GM21367 (cell line): ENCODE data around the gene PQBP1.
"Not testable (repeated sequence)": the region's sequence is repeated elsewhere in the genome, so short reads cannot be mapped to it uniquely, and the experiment has no call there.

Experiments used
- ATAC-seq: cut with Tn5 transposase; IDR thresholded peaks from one replicate; pipeline ENCODE4 v1.9.1; 2021; ENCODE audit not compliant: unreplicated experiment

PQBP1 gene

GRCh38 chrX:48897625-48898306 lies at the start of gene PQBP1, which contains the start of gene TIMM17B:
PQBP1 (plus strand) TSS chrX:48897930; CDS start chrX:48898510, 580 bp downstream.
TIMM17B (minus strand) TSS chrX:48897768; CDS start chrX:48897749, 19 bp downstream.
- ATAC-seq = peak; percentile 91

DNA sequence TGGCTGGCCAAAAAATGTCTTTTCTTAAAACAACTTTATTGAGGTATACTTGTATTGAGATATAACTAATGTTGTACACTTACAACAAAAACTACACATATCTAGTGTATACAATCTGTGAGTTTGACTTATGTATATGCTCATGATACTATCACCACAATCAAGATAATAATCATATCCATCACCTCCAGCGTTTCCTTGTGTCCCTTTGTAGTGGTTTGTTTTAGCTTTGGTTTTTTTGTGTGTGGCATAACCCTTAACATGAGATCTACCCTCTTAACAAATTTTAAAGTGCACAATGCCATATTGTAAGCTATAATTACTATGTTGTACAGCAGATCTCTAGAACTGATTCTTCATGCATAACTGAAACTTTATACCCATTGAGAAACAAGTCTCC lies 48.9 kb upstream of the PQBP1 start:
- ATAC-seq = no peak

DNA sequence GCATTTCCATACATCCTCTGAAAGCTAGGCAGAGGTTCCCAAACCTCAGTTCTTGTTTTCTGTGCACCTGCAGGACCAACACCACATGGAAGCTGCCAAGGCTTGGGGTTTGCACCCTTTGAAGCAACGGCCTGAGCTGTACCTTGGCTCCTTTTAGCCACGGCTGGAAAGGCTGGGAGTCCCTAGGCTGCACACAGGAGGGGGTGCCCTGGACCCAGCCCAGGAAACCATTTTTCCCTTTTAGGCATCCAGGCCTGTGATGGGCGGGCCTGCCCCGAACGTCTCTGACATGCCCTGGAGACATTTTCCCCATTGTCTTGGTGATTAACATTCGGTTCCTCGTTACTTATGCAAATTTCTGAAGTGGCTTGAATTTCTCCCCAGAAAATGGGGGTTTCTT lies 44.9 kb upstream of the PQBP1 start:
- no peak for ATAC-seq

GRCh38 chrX:48853494-48853893 lies 44.2 kb upstream of the PQBP1 start:
- ATAC-seq = not testable (repeated sequence)

GRCh38 chrX:48854121-48854804 lies 43.5 kb upstream of the PQBP1 start:
- ATAC-seq = not testable (repeated sequence)

GRCh38 chrX:48854898-48855297 lies 42.8 kb upstream of the PQBP1 start:
- ATAC-seq = no peak

DNA sequence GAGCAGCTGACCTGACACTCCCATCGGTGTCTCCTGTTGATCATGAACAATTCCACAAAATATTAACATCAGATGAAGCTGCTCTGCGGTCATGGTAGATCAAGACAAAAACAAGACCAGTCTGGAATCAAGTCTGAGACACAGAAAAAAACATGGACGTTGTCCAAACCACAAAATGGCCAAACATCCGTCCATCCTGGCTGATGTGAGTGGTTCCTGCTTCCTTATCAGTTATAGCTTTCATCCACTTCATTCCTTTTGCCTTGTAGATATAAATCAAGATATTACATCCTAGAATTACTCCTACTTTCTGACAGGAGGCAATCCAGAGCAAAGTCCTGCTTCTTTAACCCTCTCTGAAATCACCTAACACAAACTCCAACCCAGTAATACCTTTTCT lies 33.5 kb upstream of the PQBP1 start:
- no peak for ATAC-seq

GRCh38 chrX:48872017-48872416 lies 25.7 kb upstream of the PQBP1 start:
- not testable (repeated sequence) for ATAC-seq

DNA sequence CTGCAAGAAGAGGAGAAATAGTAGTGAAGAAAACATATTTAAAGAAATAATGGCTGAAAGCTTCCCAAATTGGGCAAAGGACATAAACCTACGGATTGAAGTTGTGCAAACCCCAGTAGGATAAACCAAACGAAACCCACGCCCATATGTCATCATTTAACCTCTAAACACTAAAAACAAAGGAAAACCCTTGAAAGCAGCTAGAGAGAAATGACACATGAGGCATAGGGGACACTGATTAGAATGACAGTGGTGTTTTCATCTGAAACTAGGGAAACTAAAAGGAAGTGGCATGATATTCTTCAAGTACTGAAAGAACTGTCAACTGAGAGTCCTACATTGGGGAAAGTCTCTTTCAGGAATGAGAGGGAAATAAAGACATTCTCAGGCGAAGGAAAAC lies 20.8 kb upstream of the PQBP1 start:
- not testable (repeated sequence) for ATAC-seq

GRCh38 chrX:48883729-48884128 lies 14.0 kb upstream of the PQBP1 start:
- ATAC-seq = no peak

DNA sequence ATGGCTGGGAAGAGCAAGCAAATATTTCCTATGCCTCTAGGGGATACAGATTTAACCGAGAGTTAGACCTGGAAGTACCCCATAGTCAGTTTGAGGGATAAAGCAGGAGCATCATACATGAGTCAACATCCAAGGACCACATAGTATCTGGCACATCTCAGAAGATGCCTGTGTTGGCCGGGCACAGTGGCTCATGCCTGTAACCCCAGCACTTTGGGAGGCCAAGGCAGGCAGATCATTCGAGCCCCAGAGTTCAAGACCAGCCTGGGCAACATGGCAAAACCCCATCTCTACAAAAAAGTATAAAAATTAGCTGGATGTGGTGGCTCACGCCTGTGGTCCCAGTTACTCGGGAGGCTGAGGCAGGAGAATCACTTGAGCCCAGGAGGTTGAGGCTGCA lies 11.1 kb upstream of the PQBP1 start:
- ATAC-seq = not testable (repeated sequence)

DNA sequence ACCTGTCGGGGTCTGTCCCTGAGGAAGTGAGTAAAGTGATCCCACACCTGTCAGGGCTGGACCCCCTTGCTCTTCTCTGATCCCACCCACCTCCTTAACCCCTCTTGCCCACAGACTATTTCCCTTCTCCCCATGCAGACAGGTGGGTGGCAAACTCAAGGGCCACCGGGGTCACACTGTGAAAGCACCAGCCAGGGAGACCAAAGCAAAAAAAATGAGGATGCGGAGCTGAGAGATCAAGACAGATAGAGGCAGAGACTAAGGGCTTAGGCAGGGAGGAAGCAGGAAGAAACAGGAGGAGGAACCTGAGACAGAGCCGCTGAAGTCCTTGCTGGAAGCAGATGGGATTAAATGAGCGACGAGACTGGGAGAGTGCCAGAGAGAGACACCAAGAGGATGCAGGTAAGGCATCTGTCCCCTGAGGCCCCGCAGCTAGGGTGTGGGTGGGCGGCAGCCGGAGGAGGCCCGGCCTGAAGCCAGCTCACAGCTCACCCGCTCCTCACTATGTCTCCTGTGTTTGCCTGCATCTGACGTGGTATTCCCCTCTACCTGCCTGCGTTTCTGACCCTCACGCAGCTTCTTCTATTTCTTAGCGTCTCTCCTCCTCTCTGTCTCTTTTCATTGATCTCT lies 7.3 kb upstream of the PQBP1 start:
- ATAC-seq = no peak

GRCh38 chrX:48890934-48891401 lies 6.8 kb upstream of the PQBP1 start:
- peak; percentile 39 for ATAC-seq

- ATAC-seq = peak; percentile 73
Measured at GRCh38 chrX:48891402-48892288, 6.1 kb upstream of the PQBP1 start.

DNA sequence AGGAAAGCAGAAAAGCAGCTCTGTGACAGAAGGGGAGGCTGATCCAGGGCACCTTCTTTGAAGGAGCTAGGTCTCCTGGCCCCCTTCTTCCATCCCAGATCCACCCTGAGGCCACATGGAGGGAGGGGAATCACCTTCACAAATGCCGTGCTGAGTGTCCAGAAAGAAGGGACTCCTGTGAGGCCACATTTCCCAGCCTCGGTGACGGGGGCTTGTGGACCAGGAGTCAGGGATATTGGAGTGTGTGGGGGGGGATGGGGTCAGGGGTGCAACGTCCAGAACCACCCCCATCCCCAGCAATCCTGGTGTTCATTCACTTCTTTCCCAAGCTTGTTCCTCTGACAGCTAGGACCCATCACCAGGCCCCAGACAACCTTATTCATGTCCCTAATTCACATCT lies 4.8 kb upstream of the PQBP1 start:
- ATAC-seq = no peak

- no peak for ATAC-seq
Measured at GRCh38 chrX:48893556-48894348, 4.0 kb upstream of the PQBP1 start.

DNA sequence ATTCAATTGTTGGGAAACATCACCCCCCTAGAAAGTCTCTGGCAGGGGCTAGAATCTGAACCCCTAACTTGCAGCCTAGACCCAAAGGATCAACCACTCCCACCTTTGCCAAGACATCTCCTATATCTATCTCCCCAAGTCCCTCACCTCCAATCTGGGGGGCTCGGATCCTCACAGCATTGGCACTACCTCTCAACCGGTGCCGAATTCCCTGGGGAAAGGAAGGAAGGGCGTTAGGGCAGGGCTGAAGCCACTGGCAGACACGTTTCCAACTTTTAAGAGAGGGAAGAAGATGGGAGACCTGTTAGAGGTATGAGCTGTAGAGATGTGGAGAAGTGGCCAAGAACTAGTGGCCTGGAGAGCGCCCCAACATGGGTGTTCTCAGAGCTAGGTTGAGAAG lies 2.8 kb upstream of the PQBP1 start:
- no peak for ATAC-seq

GRCh38 chrX:48896611-48897011 lies 1.1 kb upstream of the PQBP1 start:
- no peak for ATAC-seq

GRCh38 chrX:48897157-48897624 lies 539 bp upstream of the PQBP1 start:
- no peak for ATAC-seq

DNA sequence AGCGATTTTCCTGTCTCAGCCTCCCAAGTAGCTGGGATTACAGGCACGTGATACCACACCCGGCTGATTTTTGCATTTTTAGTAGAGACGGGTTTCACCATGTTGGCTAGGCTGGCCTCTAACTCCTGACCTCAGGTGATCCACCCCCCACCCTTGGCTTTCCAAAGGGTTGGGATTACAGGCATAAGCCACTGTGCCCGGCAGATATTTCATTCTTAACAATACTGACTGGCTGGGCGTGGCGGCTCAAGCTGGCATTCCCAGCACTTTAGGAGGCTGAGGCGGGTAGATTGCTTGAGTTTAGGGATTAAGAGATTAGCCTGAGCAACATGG lies 1.3 kb downstream of the PQBP1 start:
- ATAC-seq = no peak
